ENCODE measurements around the gene MAP3K2. TPM values are rescaled to one million over a fixed set of nuclear protein-coding genes. Genes with fewer than 3 reads are reported as not detected.
A peak's percentile ranks its signal among the peaks of the same experiment; 100 is the strongest.

Gene MAP3K2
- total and polyA plus RNA-seq, 2 experiments from 2014 or later: 10.2 to 23.5 TPM

- Histone ChIP-seq H3F3A (replicated peaks; ENCODE audit: low read depth) (0 out of 2 replicates have a peak, but pooled peaks cover 7% of the 10 kb centered on the region), H2AFZ (no peak overlapping the region), H3K9me2 (ENCODE audit: insufficient read depth) (no peaks in the 10 kb centered on the region), H3K27me3 (ENCODE audit: insufficient read depth) (no peaks in the 10 kb centered on the region), H3K36me3 (ENCODE audit: insufficient read depth) (no peaks in the 10 kb centered on the region), H3K4me1 (ENCODE audit: insufficient read depth) (peaks cover 23% of the 10 kb centered on the region), H3K4me2 (peak overlapping the region; percentile 92), H3K27ac (ENCODE audit: low read depth) (no peak overlapping the region), H4K20me1 (replicated peaks; ENCODE audit: insufficient read depth) (peaks cover 18% of the 10 kb centered on the region), H3K4me3 (peak overlapping the region; percentile 76), H3K79me2 (replicated peaks; ENCODE audit: insufficient read depth) (peaks cover 58% of the 10 kb centered on the region)
- ATAC-seq (no peak), DNase-seq (ENCODE audit: low spot score) (no peak)
- Mint-ChIP-seq H3K36me3 (ENCODE audit: low read depth) (peaks cover 6% of the 10 kb centered on the region; the same call in 2 of the 3 replicates), H3K4me3 (peak overlapping the region; percentile 84), H3K4me1 (peaks cover 22% of the 10 kb centered on the region), H3K9me3 (no peaks in the 10 kb centered on the region), H3K27ac (no peak overlapping the region), H3K27me3 (ENCODE audit: insufficient read depth, low read depth, poor library complexity) (peaks cover 3% of the 10 kb centered on the region)
- TF ChIP-seq NANOG (IDR thresholded peaks at IDR 0.05; ENCODE audit: borderline replicate concordance): no peak
- no peak for TF ChIP-seq ZNF331 (CRISPR knock-in tag; IDR thresholded peaks at IDR 0.05; ENCODE audit: low read depth)
- no peak for TF ChIP-seq ZNF462 (CRISPR knock-in tag; IDR thresholded peaks at IDR 0.05)
- no peak for TF ChIP-seq EZH2 (IDR thresholded peaks at IDR 0.05; ENCODE audit: low read depth, unreplicated experiment)
- TF ChIP-seq EZH2phosphoT487 (IDR thresholded peaks at IDR 0.05; ENCODE audit: unreplicated experiment): no peak
- TF ChIP-seq, protein P1, sequence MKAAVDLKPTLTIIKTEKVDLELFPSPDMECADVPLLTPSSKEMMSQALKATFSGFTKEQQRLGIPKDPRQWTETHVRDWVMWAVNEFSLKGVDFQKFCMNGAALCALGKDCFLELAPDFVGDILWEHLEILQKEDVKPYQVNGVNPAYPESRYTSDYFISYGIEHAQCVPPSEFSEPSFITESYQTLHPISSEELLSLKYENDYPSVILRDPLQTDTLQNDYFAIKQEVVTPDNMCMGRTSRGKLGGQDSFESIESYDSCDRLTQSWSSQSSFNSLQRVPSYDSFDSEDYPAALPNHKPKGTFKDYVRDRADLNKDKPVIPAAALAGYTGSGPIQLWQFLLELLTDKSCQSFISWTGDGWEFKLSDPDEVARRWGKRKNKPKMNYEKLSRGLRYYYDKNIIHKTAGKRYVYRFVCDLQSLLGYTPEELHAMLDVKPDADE (IDR thresholded peaks at IDR 0.05): no peak
- no peak for TF ChIP-seq CTCF (conservative IDR thresholded peaks at IDR 0.05; ENCODE audit: low read depth in 2 of 2)
- no peak for TF ChIP-seq REST (IDR thresholded peaks at IDR 0.05; ENCODE audit: unreplicated experiment)
- TF ChIP-seq CREB1 (CRISPR knock-in tag; IDR thresholded peaks at IDR 0.05; ENCODE audit: low read depth): no peak
- no peak for TF ChIP-seq JUNB (IDR thresholded peaks at IDR 0.05; ENCODE audit: unreplicated experiment)
- TF ChIP-seq STAT1 (IDR thresholded peaks at IDR 0.05; ENCODE audit: unreplicated experiment): no peak
- no peak for TF ChIP-seq ZNF114 (CRISPR knock-in tag; IDR thresholded peaks at IDR 0.05)
- TF ChIP-seq POLR2AphosphoS5 (IDR thresholded peaks at IDR 0.05; ENCODE audit: low read depth): no peak
Measured at GRCh38 chr2:127386246-127386645, 1.5 kb downstream of the MAP3K2 start.
